ENCODE data around the gene COG5.
A peak's percentile ranks its signal among the peaks of the same experiment; 100 is the strongest.

The COG5 gene

DNA sequence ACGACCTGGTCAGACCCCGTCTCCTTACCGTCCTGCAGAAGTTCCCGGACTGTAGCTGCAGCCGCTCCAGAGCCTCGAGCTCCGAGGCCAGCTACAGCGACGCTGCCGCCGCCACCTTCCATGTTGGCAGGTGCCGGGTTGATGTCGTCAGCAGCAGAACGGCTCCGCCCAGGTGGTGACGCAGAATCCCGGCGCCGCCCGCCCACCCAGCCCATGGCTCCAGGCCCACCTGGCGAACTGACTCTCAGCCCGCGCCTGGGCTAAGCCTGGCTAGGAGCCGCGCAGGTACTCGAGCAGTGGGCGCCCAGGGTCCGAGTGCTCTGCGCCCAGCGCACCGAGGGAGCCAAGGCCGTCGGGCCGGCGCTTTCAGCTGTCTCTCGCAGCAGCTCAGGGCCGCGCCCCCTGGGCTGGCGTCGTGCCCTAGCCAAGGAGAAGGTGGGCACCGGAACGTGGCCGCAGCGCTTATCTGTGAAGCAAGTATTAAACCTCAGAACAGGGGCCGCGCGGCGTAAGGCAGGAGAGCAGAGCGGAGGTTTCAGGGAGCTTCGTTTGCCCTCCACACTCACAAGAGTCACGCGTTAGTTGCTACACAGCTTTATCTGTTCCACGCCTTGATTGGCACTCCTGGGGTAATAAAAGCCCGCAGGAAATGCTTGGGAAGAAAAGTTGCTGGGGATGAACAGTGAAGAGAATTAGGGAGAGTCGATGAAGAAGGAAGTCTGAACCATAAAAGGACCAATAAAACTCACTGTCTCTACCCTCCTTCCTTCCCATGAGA lies at the start of gene COG5, which contains the start of gene DUS4L:
Gene COG5 (minus strand): TSS at position 146 of the 778 bp plus-strand sequence. CDS start 24 bp downstream, at position 122.
Gene DUS4L (plus strand): TSS at position 197 of the 778 bp plus-strand sequence. CDS start 3,100 bp downstream, outside the sequence.
- peak; percentile 95 for DNase-seq

DNA sequence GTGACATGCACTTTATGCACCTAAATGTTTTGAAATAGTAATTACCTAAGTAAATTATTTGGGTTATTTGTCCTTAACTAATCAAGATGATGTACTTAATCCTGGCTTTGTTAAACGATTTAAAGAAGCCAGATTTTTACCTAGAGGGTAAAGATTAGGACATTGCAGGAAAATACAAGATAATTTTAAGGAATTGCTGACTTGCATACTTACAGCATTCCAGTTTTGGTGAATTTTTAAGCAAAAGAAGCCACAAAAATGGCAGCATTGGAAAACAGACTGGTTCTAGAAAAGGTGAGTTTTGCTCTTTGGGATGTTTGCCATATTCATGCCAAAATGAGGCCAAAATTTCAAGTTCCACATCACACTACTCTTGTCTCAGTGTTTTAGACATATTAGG lies 49.7 kb upstream of the COG5 start:
- DNase-seq = no peak

DNA sequence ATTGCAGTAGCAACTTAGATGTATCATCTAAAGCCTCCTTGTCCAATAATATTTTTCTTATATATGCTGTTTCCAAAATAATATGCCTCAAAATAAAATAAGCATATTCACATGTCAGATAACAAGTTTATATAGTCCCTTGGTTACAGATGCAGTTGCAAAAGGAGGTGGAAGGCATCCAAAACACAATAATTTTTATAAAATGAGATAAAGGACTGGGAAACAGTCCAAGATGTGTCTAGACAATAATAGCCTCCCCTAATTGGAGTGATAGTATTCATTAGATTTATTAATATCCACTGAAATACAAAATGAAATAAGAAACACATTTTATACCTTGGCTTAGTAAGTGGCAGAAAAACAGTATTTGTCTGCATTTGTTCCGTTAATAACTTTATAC lies 46.6 kb upstream of the COG5 start:
- DNase-seq = no peak

DNA sequence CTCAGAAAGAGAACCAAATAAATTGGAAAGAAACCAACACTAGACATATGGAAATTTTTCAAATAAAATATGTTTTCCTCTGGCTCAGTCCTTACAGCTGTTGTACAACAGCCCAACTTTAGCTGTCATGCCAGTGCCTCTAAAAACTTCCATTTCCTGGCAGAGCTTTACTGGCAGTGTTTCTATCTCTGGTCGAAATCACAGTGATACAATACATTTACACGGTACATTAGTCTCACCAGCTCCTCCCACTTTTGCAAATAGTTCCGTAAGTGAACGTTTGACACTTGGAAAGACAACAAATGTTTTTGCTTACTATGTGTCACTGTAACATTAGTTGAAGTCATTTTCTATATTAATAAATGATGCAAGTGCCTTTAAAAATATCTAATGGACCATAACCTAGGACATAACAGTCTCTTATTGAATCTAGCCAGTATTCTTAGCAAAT lies 46.1 kb upstream of the COG5 start:
- DNase-seq = no peak

DNA sequence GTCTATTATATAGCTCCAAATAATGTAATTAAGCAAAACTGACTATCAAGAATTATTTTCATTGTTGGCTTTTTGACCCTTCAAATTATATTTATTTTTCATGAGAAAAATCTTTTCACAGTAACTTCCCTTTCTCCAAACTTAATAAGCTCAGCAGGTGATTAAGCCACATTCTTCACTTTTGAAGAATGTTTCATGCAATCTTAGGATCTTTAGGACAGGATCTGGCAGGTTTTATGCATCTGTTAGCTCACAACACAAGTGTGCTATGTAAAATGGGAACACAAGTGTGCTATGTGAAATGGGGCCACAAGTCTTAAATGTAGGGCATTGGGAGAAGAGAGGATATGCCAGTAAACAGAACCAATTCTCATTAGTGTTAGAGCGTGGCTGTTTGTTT lies 42.6 kb upstream of the COG5 start:
- no peak for DNase-seq

DNA sequence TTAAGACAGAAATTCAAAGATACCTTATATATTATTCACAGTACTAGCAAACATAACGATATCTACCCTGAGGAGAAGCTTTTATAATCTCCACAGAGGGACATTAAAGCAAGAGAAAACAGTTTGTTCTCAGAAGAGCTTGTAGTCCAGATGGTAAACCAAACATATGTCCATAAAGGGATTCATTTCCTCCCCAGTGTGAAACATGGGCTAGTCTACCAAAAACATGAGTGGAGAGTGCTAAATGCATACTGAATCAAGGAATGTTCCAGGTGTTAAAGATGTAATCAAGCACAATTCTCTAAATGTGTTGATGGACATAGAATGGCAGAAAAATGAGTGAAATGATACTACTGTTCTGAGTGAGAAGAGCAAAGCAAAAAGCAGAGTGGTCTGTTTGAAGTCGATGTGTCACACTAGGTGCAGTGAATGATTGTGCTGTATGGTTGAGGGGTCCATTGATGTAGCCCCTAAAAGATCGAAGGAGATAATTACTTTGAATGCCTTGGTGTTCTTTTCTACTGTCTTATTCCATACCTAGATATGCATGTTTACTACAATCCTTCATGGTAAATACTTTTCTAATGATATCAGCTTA lies 41.6 kb upstream of the COG5 start:
- no peak for DNase-seq

DNA sequence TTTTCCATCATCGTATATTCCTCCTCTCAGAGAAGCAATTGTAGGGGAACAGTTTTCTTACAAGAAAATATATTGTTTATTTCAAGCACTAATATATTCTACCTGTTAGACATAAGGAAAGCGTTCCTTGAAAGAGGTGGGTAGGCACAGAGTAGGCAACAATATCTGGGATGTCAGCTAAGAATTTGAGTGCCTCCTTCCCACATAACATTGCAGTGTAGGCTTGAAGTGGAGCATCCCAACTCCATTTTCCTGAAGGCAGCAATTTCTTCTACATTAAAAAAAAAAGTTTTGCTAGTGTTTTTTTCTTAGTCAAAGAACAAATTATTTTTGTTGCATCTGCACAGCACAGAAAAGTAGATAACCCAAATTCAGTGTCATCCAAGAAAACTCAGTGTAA lies 37.1 kb upstream of the COG5 start:
- no peak for DNase-seq

DNA sequence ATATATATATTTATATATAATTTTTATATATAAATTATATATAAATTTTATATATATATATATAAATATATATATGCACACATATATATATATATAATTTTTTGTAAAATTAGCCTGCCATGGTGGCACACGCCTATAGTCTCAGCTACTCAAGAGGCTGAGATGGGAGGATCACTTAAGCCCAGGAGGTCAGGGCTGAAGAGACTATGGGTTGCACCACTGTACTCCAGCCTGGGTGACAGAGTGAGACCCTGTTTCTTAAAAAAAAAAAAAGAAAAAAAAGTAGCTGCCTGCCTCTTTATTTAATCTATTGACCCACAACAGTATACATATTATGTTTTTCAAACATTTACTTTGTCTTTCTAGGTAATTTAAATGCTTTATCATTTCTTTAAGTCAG lies 35.5 kb upstream of the COG5 start:
- DNase-seq = no peak

DNA sequence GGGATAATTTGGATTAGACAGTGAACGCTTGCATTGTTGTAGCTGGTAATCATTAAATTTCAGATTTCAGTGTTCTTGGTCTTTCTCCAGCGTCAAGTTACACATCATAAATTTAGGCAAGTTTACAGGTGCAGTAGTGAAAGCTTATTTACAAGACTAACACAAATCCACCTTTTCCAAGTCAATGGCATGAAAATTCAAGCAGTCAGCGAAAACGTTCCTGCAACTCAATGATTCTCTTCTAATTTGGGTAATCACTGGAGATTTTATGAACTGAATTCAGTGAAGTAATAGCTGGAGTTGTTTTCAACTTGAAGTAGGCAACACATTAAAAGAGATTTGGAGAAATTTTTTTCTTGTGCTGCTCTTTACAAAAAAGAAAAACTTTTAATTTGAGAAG lies 34.2 kb upstream of the COG5 start:
- DNase-seq = no peak

DNA sequence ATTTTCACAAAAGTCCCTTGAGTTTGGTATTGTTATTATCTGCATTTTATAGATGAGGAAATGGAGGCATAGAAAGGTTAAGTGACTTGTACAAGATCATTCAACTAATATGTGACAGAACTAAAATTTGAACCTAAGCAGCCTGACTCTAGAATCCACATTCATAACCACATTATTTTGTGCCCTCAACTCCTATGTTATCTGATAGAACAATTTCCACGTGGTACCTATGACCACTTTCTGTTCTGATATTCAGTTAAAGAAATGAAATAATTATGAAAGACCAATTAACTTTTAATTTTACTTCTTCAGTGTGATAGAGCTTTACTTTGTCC lies 33.8 kb upstream of the COG5 start:
- DNase-seq = no peak

DNA sequence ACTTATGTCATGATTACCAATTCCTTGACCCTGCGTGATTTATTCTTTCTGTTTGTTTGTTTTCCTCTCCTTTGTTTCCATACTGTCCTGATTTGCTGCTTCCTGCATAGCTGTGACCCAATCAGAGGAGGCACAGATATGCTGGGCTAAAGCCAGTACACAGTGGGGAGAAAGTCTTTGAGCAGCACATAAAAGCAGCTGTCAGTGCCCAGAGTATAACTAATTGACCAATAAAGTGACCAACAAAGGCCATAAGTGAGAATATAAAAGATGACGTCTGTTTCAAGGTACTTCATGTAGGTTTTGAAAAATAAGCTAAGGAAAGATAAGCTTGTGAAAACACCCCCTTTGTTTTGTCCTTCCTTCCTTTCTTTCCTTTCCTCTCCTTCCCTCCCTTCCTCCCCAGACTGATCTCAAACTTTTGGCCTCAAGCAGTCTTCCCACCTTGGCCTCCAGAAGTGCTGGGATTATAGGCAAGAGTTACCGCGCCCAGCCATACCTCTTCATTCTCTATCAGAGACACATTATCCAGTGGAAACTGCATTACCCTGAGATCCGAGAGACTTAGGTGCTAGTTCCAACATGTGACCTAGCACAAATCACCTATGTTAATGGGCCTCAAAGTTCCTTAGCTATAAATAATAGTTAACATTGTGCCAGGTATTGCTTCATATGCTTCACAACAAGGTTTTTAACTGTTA lies 33.3 kb upstream of the COG5 start:
- DNase-seq = no peak

DNA sequence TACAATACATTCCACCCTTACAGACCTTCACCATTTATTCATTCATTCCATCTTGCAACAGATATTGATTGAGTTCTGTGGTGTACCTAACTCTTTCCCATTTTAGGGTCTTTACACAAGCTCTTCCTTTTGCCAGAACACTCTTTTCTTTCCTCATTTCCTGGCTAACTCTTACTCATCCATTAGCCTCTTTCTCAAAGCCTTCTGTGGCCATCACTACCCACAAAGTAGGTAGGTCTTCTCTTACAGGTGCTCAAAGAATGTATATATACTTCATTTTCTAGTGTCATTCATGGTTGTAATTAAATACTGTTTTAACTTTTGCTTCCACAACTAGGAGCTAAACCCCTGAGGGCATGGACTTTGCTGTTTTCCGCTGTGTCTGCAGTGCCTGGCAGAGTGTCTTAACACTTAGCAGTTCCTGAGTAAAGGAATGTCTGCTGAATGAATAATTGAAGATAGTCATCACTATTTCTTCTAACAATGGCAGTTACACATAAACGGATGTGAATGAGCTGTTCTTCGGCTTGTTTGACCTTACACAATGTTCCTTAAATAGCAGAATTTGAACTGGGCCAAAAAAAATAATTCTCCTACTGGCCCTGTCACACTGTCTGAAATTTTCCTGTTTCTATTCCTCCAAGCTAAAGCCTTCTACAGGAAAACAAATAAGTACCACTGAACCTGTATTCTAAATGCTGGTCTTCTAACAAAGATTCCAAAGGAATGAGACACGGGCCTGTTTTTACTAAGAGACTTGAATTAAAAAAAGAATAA lies 31.4 kb upstream of the COG5 start:
- no peak for DNase-seq

DNA sequence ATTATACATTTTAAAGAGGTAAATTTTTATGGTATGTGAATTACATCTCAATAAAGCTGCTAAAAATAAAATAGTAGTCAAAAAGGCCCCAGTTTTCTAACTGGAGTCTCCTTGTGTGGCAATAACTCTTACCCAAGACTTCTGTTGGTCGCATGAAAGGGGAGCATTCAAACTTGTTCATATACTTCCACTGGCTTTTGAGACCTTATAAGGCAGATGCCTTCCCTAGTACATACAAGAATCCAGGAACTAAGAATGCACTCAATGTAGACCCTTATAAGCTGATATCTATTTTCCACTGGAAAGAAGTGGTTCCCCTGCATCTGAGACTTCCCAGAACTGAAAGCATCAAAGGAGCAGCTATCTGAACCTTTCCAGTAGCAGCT lies 29.3 kb upstream of the COG5 start:
- no peak for DNase-seq

DNA sequence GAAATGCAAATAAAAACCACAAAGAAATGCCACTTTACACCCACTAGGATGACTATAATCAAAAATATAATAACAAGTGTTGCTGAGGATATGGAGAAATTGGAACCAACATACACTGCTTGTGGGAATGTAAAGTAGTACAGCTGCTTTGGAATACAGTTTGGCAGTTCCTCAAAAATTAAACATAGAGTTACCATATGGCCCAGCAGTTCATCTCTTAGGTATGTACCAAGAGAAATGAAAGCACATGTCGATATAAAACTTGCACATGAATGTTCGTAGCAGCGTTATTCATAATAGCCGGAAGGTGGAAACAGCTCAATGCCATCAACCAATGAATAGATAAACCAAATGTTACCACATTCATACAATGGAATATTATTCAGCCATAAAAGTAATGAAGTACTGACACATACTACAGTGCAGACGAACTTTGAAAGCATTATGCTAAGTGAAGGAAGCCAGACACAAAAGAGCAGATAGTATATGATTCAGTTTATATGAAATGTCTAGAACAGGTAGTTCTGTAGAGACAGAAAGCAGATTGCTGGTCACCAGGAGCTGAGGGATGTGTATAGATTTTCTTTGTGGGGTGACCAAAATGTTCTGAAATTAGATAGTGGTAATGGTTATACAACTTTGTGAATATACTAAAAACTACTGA lies 28.8 kb upstream of the COG5 start:
- DNase-seq = no peak

DNA sequence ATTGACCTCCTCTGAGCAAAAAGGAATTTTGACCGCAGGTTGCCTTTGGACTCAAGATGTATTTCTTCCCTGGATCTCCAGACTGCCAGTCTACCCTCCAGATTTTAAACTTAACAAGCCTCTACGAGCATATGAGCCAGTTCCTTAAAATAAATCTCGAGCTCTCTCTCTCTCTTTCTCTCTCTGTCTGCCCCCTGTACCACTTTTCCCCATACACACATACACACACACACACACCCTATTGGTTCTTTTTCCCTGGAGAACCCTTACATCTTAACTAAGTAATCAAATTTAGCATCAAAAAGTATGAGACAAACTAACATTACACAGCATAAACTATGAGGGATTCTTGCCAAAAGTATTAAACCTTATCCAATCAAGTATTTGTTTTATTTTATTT lies 27.7 kb upstream of the COG5 start:
- DNase-seq = no peak

DNA sequence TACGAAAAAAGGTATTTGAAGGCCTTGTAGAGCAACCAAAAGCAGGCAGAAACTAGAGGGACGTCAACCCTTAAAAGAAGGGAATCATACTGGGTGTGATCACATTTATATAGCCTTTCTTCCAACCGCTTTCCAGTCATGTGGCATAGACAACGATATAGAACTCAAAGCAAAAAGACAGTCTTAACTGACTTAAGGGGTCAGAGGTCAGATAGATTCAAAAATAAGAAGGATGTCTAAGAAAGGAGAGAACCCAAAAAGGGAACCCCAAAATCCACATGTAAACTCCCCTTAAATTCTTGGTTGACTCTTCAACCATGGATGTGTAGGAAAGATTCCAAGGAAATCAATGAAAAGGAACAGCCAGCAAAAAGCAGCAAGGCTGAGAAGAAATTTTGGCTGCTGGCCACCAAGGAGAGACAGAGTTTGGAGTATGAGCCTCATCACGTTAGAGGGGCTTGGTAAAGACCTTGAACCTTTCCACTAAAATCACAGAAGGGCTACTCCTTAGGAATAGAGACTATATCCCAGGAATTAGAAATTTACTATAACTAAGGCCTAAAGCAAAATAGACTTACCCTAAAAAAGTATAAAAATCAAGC lies 24.9 kb upstream of the COG5 start:
- no peak for DNase-seq

DNA sequence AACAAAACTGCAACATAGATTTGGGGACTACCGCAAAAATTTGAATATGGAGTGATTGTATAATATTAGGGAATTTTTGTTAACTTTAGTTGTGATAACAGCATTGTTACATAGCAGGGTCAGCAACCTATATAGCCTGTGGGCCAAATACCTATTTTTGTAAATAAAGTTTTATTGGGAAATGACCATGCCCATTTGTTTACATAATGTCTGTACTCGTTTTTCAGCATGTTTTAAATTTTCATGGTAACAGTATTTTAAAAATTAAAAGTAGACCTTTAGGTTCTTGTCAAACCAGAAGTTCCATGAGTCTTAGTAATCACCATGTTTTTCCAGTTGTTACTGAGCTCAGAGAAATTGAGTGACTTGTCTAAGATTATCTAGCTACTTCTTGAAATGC lies 21.0 kb upstream of the COG5 start:
- DNase-seq = no peak

DNA sequence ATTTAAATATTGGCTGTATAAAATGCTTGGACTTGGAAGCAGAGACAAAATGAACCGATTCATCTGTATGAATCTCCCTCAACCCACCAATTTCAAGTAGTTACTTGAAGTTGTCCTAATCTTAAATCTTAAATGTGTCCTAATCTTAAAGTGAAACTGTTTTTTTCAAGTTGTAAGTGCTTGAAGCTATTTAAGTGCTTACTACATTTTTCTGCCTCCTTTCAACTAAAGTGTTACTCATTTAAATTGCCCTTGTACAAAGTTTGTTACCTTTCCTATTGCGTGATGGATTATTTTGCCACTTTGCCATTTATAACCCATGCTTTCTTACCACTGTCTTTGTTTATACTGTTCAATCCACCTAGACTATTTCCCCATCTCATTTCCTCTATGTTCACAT lies 19.2 kb upstream of the COG5 start:
- no peak for DNase-seq

DNA sequence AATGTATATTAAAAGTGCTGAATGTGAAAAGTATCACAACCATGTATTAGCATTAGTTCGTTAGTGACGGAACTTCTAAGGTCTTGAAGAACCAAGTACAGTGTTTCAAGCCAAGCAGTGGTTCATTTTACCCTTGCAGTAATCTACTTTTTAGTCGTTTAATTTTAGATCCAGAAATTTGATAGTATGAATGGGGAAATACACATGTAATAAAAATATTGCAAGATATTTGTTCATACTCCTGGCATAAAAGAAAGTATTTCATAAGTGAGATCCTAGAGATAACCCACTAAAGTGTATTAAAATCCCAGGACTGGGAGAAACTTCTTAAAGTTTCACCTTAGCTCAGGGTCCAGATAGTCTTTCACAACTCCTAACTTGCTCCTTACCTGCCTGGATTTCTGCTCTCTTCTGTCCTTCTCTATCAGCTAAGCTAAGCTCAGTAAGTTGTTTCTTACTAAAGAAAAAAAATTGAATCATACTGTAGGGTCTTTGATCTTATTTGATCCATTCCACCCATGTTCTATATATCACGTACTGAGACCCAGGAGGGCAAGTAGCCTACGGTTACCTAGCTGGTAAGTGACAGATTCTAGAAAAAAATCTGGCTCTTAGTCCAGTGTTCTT lies 17.8 kb upstream of the COG5 start:
- no peak for DNase-seq

DNA sequence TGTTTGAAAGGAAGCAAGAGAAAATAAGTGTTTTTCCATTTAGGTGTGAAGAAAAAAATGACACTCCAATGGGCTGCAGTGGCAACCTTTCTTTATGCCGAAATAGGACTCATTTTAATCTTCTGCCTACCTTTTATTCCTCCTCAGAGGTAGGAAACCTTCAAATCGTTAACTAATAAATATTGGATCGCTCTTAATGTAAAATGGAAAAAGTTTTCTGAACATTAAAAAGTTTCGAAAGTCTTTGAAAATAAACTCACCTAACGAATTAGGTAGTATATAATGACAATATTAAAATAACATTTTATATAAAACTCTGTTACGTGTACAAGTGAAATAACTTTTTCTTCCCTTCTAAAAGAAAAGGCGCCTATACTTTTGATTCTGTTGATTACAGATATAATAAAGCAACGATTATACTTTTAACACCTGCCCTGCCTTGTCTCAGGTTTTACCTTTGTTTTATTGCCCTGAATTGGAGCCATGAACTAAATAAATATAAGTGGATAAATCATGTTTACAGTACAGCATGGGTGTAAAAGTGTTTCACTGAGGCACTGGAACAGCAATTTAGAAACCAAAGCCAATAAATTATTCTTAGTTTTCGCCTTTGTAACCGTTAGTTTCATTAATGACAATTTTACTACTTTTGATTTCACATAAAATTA lies 17.1 kb upstream of the COG5 start:
- no peak for DNase-seq
